ENCODE results near the gene BMP7.
A peak's percentile ranks its signal among the peaks of the same experiment; 100 is the strongest.
"Not testable (repeated sequence)": the region's sequence is repeated elsewhere in the genome, so short reads cannot be mapped to it uniquely, and the experiment has no call there.

The BMP7 gene

GRCh38 chr20:57251344-57251743 is 15.1 kb downstream of the BMP7 start:
- DNase-seq, result no peak

- DNase-seq, result no peak
Observed at GRCh38 chr20:57250607-57251343, 15.7 kb downstream of the BMP7 start.

GRCh38 chr20:57249772-57250171 is 16.7 kb downstream of the BMP7 start:
- DNase-seq, result no peak

- DNase-seq, result no peak
Observed at GRCh38 chr20:57249073-57249472, 17.4 kb downstream of the BMP7 start.

GRCh38 chr20:57248132-57248797 is 18.2 kb downstream of the BMP7 start:
- DNase-seq, result no peak

- no peak for DNase-seq
Observed at GRCh38 chr20:57247292-57247965, 19.0 kb downstream of the BMP7 start.

GRCh38 chr20:57245997-57246396 is 20.4 kb downstream of the BMP7 start:
- DNase-seq, result no peak

GRCh38 chr20:57244627-57245214 is 21.7 kb downstream of the BMP7 start:
- DNase-seq, result no peak

- DNase-seq, result peak in 16 of 56 donors; percentile 19 to 41 (median 30)
Observed at GRCh38 chr20:57244221-57244585, 22.2 kb downstream of the BMP7 start.

GRCh38 chr20:57243480-57244220 is 22.8 kb downstream of the BMP7 start:
- DNase-seq, result no peak

- no peak for DNase-seq
Observed at GRCh38 chr20:57242414-57242813, 24.0 kb downstream of the BMP7 start.

GRCh38 chr20:57241363-57241991 is 25.0 kb downstream of the BMP7 start:
- DNase-seq, result peak in 5 of 56 donors; percentile 23 to 54 (median 42)

- DNase-seq, result no peak
Observed at GRCh38 chr20:57240581-57241362, 25.7 kb downstream of the BMP7 start.

GRCh38 chr20:57239725-57240124 is 26.7 kb downstream of the BMP7 start:
- not testable (repeated sequence) for DNase-seq

GRCh38 chr20:57239324-57239723 is 27.1 kb downstream of the BMP7 start:
- DNase-seq, result not testable (repeated sequence)

- DNase-seq, result no peak
Observed at GRCh38 chr20:57238089-57238488, 28.4 kb downstream of the BMP7 start.

GRCh38 chr20:57237585-57237953 is 28.9 kb downstream of the BMP7 start:
- DNase-seq, result no peak

GRCh38 chr20:57236813-57237584 is 29.4 kb downstream of the BMP7 start:
- DNase-seq, result no peak

GRCh38 chr20:57234556-57235251 is 31.7 kb downstream of the BMP7 start:
- no peak for DNase-seq

Measured in amygdala (tissue), 56 donors.